CD4-positive, alpha-beta T cell (primary cell): ENCODE results near the gene MCCC2. TPM values are rescaled to one million over a fixed set of nuclear protein-coding genes. Genes with fewer than 3 reads are reported as not detected.

Experiments used
- ATAC-seq: fragments of 200-7000 bp; cut with Tn5 transposase; one replicate; pipeline ENCODE4 v1.10.0; 2022; ENCODE audit warnings: mild to moderate bottlenecking; ENCODE audit not compliant: poor library complexity
- CTCF ChIA-PET: fragments of 350-600 bp; sonication (Branson Sonifier 250); formaldehyde crosslinking; loops from one replicate; lab custom pipeline; 2021; ENCODE audit warnings: antibody characterized with exemption, inconsistent platforms; lab: Charles Lee
- POLR2A ChIA-PET: fragments of 350-600 bp; sonication (Branson Sonifier 250); formaldehyde crosslinking; loops from one replicate; lab custom pipeline; 2021; ENCODE audit warnings: antibody characterized with exemption, inconsistent platforms; lab: Charles Lee
- DNase-seq, 14 experiments: peaks; one replicate each; pipeline ENCODE4 v3.0.0-alpha.2; 2013 to 2020; ENCODE audit warnings: mixed read lengths in 2 of 14
- H3K27ac ChIP-seq, 2 donors: one replicate each; pipeline versions ENCODE4 v1.5.1 to v1.7.0; 2013; ENCODE audit warnings: low read length in 2 of 2, low read depth in 1 of 2, mild to moderate bottlenecking in 1 of 2
- H3K27me3 ChIP-seq, 2 experiments: 1 replicate in 1 of 2; 2 replicates in 1 of 2; pipeline versions ENCODE4 v1.6.1 to v1.7.0; 2013; ENCODE audit warnings: low read length in 2 of 2, control low read depth in 1 of 2, mild to moderate bottlenecking in 1 of 2, moderate library complexity in 1 of 2; ENCODE audit not compliant: insufficient read depth in 2 of 2, control insufficient read depth in 1 of 2
- H3K36me3 ChIP-seq: one replicate; pipeline ENCODE4 v1.6.1; 2013; ENCODE audit warnings: low read length, control low read depth; ENCODE audit not compliant: insufficient read depth
- H3K4me1 ChIP-seq: one replicate; pipeline ENCODE4 v1.6.1; 2013; ENCODE audit warnings: low read length, control low read depth; ENCODE audit not compliant: insufficient read depth
- H3K4me3 ChIP-seq: one replicate; pipeline ENCODE4 v1.5.1; 2013; ENCODE audit warnings: mild to moderate bottlenecking, low read length, moderate library complexity
- H3K9me3 ChIP-seq, 2 experiments: 1 replicate in 1 of 2; 2 replicates in 1 of 2; pipeline versions ENCODE4 v1.6.1 to v1.7.0; 2013; ENCODE audit warnings: low read length in 2 of 2, mild to moderate bottlenecking in 2 of 2, control low read depth in 1 of 2, moderate library complexity in 1 of 2; ENCODE audit not compliant: control insufficient read depth in 1 of 2, insufficient read depth in 1 of 2
- H3K27ac Mint-ChIP-seq: one replicate; pipeline ENCODE4 v1.8.0; 2020; ENCODE audit warnings: mixed read lengths
- H3K27me3 Mint-ChIP-seq: one replicate; pipeline ENCODE4 v1.8.0; 2021; ENCODE audit warnings: mixed read lengths
- H3K36me3 Mint-ChIP-seq: one replicate; pipeline ENCODE4 v1.8.0; 2021; ENCODE audit warnings: low read depth, mixed read lengths
- H3K4me1 Mint-ChIP-seq: one replicate; pipeline ENCODE4 v1.8.0; 2021; ENCODE audit warnings: low read depth, mixed read lengths
- H3K4me3 Mint-ChIP-seq: one replicate; pipeline ENCODE4 v1.8.0; 2020; ENCODE audit warnings: mild to moderate bottlenecking, mixed read lengths
- H3K9me3 Mint-ChIP-seq: one replicate; pipeline ENCODE4 v1.8.0; 2020; ENCODE audit warnings: mixed read lengths
- CTCF ChIP-seq: fragments of 200-600 bp; IDR thresholded peaks from one replicate; pipeline ENCODE4 v1.8.0; 2022; ENCODE audit warnings: antibody characterized with exemption, mild to moderate bottlenecking
- intact Hi-C, 2 experiments: fragments of 100-400 bp; cut with DNase I in 1 of 2; cut with micrococcal nuclease in 1 of 2; formaldehyde crosslinking; loops; one replicate each; pipeline versions ENCODE4 v1.15.1 to v1.9.0; 2023 to 2025; cut with DNase I, micrococcal nuclease
- total RNA-seq, 174 experiments: library from RNA in 2 of 174; stranded (reverse) in 2 of 174; gene quantifications; one replicate each; pipeline ENCODE4 v1.2.3 and lab custom pipeline; 2021 to 2026

MCCC2 gene
- total RNA-seq, 2 experiments from 2014 or later: 16.3 to 18.7 TPM

- Histone ChIP-seq H3K36me3 (no peaks in the 10 kb centered on the region), H3K27ac (no peak overlapping the region), H3K9me3 (peaks cover 0 to 9% of the 10 kb centered on the region in 2 experiments), H3K4me3 (no peak overlapping the region), H3K27me3 (no peaks in the 10 kb centered on the region), H3K4me1 (peaks cover 5% of the 10 kb centered on the region)
- DNase-seq: no peak
- CTCF ChIA-PET: no interaction called here
- TF ChIP-seq CTCF: no peak
- H3K27ac Mint-ChIP-seq: no peak overlapping the region
- no peaks in the 10 kb centered on the region for H3K36me3 Mint-ChIP-seq
- ATAC-seq: no peak
- no peak overlapping the region for H3K4me3 Mint-ChIP-seq
- intact Hi-C loops: no loop called here
- peaks cover 6% of the 10 kb centered on the region for H3K4me1 Mint-ChIP-seq
- peaks cover 5% of the 10 kb centered on the region for H3K27me3 Mint-ChIP-seq
- no peaks in the 10 kb centered on the region for H3K9me3 Mint-ChIP-seq
- POLR2A ChIA-PET: no interaction called here
These were observed 114.3 kb downstream of the MCCC2 start for GRCh38 chr5:71701407-71701806.

- intact Hi-C loops: no loop called here
- H3K36me3 Mint-ChIP-seq: no peaks in the 10 kb centered on the region
These were observed 116.8 kb downstream of the MCCC2 start for GRCh38 chr5:71703941-71704340.

DNA sequence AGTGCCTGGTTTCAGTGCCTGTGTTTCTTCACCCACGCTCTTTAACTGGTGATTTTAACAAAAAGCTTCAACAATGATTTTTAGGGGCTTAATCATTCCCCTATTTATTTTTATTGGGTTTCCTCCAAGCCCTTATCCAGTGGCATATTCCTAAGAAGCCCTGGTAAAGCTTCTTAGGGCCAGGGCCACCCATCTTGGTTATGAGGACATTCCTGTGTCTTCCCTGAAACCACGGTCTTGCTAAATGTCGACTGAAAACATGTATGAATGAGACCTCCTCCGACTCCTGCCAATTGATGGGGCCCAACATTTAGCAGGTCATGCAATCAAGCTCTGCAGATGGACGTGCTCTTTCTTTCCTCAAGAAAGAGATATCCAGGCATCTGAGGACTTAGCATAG lies 118.3 kb downstream of the MCCC2 start:
- ATAC-seq: no peak
- intact Hi-C loops: no loop called here
- Histone ChIP-seq H3K27me3 (peaks cover 0 to 3% of the 10 kb centered on the region in 2 experiments), H3K4me1 (no peaks in the 10 kb centered on the region), H3K36me3 (no peaks in the 10 kb centered on the region), H3K27ac (no peak overlapping the region), H3K4me3 (no peak overlapping the region), H3K9me3 (no peaks in the 10 kb centered on the region)
- no peak for TF ChIP-seq CTCF
- H3K27ac Mint-ChIP-seq: no peak overlapping the region
- H3K27me3 Mint-ChIP-seq: peaks cover 8% of the 10 kb centered on the region
- no peak overlapping the region for H3K4me3 Mint-ChIP-seq
- H3K36me3 Mint-ChIP-seq: no peaks in the 10 kb centered on the region
- DNase-seq: no peak
- ChIA-PET CTCF (no interaction called here), POLR2A (no interaction called here)
- H3K9me3 Mint-ChIP-seq: no peaks in the 10 kb centered on the region
- H3K4me1 Mint-ChIP-seq: no peaks in the 10 kb centered on the region

More at GRCh38 chr5:71703941-71704340, 116.8 kb downstream of the MCCC2 start:
- H3K9me3 ChIP-seq: no peaks in the 10 kb centered on the region
- H3K27ac Mint-ChIP-seq: no peak overlapping the region
- no peaks in the 10 kb centered on the region for H3K4me1 ChIP-seq
- no peaks in the 10 kb centered on the region for H3K27me3 ChIP-seq
- no peaks in the 10 kb centered on the region for H3K36me3 ChIP-seq
- ChIA-PET POLR2A (no interaction called here), CTCF (no interaction called here)
- no peak for DNase-seq
- TF ChIP-seq CTCF: no peak
- H3K4me1 Mint-ChIP-seq: no peaks in the 10 kb centered on the region
- H3K27me3 Mint-ChIP-seq: no peaks in the 10 kb centered on the region
- no peak overlapping the region for H3K27ac ChIP-seq
- no peak overlapping the region for H3K4me3 ChIP-seq
- ATAC-seq: no peak
- H3K9me3 Mint-ChIP-seq: no peaks in the 10 kb centered on the region
- no peak overlapping the region for H3K4me3 Mint-ChIP-seq
